Limb (tissue), 2 donors: Measurements from ENCODE around the gene WDR64.

Experiments used
- DNase-seq, 2 donors: peaks; one replicate each; pipeline ENCODE4 v3.0.0-alpha.2; 2016; ENCODE audit errors: extremely low spot score in 2 of 2

WDR64 gene

GRCh38 chr1:241652012-241652411 lies at the start of gene WDR64:
WDR64 (plus strand) TSS chr1:241652281; CDS start chr1:241652485, 204 bp downstream.
- no peak for DNase-seq

- no peak for DNase-seq
Observed at GRCh38 chr1:241603731-241604245, 48.3 kb upstream of the WDR64 start.

GRCh38 chr1:241605146-241605805 lies 46.8 kb upstream of the WDR64 start:
- no peak for DNase-seq

- DNase-seq = no peak
Observed at GRCh38 chr1:241606544-241606943, 45.5 kb upstream of the WDR64 start.

GRCh38 chr1:241607497-241607896 lies 44.6 kb upstream of the WDR64 start:
- DNase-seq = no peak

GRCh38 chr1:241608379-241609033 lies 43.6 kb upstream of the WDR64 start:
- no peak for DNase-seq

DNA sequence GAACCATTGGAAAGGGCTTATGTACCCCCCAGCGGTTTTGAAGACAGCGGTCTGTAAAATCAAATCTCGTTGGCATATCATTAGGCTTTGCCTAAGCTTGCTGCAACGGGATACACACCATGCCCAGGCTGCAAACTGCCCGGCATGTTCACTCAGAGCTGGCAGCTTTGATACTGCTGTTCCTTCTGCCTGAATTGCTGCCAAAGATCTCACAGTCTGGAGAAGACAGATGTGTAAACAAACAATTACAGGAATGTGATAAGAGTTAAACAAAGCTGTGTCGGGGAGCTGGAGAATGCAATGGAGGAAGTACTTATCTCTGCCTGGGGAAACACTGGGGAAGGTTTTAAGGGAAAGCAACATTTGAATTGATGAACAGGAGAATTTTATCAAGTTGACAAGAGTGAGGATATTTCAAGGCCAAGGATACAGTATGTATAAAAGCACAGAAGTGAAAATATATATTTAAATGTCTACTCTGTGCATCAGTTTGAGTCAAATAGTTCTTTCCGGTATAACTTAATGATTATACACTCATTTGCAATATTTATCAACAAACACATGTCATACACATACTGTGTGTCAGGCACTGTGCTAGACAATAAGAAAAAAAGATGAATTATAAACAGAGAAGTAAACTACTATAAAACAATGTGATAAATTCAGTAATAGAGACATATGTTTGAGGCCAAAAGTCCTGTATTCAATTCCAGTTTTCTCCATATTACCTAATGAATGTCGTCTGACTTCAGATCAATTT lies 41.8 kb upstream of the WDR64 start:
- no peak for DNase-seq

DNA sequence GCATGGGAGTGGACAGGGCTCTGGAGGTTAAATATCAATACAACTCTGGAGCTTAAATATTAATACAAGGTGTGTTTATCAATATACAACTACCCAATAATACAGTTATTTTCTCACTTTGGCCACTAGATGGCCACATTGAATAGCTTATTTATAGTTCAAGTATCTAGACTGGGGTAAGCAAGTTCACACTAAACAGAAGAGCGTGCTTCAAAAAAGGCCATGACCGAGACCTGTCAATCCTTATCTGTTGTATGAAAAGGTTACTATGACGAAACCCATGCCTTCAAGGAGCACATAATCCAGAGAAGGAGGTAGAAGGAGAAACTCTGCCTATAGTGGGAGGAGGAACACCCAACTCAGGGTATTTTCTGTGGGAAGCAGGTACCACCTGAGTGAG lies 41.0 kb upstream of the WDR64 start:
- DNase-seq = peak in 1 of 2 donors; percentile 76

GRCh38 chr1:241611736-241612135 lies 40.3 kb upstream of the WDR64 start:
- DNase-seq = no peak

GRCh38 chr1:241612533-241613477 lies 39.3 kb upstream of the WDR64 start:
- DNase-seq = no peak

- DNase-seq = no peak
Observed at GRCh38 chr1:241614144-241614543, 37.9 kb upstream of the WDR64 start.

DNA sequence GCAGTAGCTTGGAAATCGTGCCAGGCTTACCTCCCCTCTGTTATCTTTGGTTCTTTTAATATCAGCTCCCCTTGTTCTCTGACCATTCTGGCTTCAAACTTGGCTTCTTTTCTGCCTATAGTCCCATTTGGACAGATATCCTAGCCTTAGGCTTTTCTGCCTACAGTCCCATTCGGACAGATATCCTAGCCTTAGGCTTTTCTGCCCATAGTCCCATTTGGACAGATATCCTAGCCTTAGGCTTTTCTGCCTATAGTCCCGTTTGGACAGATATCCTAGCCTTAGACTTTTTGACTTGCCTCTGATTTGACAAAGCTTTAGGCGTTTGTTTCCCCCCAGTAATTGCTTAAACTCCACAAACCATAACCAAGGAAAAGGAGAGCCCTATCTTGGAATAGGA lies 37.5 kb upstream of the WDR64 start:
- DNase-seq = no peak

DNA sequence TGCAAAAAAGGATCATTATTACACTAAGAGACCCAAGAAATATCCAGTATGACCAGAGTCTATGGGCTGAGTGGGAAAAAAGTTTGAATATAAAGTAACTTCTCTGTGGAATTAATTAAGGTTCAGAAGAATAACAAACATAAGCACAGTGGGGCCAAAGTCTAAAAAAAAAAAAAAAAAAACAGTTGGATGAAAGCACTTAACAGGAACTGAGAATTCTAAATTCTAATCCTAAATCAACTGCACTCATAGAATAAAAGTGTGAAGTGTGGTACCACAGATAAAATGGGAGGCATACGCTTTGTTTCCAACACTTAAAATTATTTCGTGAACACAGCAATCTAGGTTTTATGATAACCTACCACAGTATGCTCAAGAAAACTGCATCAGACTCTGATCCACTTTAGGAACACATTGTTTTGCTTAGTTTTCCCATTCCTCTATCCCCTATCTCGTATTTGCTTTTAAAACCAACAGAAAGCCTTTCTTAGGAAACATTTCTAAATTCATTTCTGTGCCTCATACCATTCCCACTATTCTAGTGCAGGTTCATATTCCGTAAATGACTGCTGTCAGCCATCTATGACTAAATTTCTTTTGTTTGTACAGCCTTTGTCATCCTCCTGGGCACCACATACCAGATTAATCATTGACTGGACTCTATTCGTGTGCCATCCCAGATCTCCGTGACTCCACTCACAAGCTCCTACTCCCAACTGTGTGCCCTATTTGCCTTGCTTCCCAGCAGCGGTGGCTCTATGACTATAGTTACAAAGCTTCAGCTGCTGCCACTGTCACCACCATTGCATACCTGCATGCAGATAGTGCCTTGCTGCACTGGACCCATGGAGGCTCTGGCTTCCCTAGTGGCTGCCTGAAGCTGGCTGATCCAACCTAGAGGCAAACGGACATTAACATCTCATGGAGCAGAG lies 36.8 kb upstream of the WDR64 start:
- DNase-seq = no peak

DNA sequence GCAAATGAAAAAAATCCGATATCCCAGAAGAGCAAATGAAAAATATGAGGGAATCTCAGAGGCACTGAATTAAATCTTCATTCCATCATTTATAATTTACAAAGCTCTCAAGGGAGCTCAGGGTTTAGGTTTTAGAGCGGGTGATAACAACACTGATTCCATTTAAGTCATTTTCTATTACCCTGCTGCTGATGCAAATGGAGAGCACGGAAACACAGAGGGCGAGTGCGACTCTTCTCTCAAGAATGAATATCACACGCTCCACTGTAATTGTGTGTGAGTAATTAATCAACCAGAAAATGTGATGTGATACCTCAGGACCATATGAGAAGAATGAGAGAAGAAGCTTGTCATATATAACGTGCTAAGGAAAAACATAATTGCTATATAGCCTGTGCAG lies 34.7 kb upstream of the WDR64 start:
- DNase-seq = no peak

- no peak for DNase-seq
Observed at GRCh38 chr1:241622669-241623068, 29.4 kb upstream of the WDR64 start.

DNA sequence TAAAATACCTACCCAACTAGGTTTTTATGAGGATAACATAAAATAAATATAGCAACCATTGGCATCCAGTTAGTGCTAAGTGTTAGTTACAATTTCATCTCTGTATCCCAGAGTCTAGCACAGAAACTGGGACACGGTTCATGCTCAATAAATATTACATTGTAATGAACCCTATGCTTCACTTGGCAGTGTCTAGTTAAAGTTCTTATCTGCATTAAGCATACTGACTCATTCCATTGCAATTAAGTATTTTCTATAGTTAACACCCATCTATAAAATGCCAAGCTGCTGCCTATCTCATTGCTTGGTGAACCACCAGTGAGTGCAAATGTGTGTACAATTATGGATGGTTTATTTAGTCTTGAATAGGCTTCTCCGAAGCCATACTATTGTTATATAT lies 27.1 kb upstream of the WDR64 start:
- no peak for DNase-seq

GRCh38 chr1:241627453-241628259 lies 24.4 kb upstream of the WDR64 start:
- no peak for DNase-seq

DNA sequence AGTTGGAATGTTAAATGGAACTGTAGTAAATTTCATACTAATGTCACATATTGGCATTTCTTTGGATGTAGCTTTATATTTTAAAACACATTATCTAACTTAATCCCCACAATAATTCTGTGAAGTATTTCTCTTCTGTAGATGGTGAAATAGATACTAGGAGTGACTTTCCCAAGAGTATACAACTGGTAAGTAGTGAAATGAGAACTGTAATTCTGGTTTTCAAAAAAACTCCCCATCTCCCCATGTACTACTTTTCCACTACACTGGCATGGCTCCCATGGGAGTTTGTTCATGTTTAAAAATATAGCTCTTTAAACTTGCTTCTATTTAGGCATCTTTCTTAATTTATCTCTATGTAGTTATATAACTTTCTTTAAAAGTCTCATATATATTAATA lies 22.1 kb upstream of the WDR64 start:
- no peak for DNase-seq

- DNase-seq = no peak
Observed at GRCh38 chr1:241630476-241630875, 21.6 kb upstream of the WDR64 start.
